ENCODE data around the gene TNFRSF19. TPM values are rescaled to one million over a fixed set of nuclear protein-coding genes. Genes with fewer than 3 reads are reported as not detected.

The TNFRSF19 gene
- total and polyA plus RNA-seq, 2 of the 8 experiments (the other 6 are each of a cell fraction or from before 2014, with no cell fraction given) = 0.50 to 0.95 TPM

- Histone ChIP-seq H2BK5ac (ENCODE audit: low read depth, low read length) (no peak overlapping the region), H3K56ac (replicated peaks; ENCODE audit: insufficient read length, low read depth, low read length) (no peak overlapping the region), H3K18ac (ENCODE audit: extremely low read depth, low read length) (no peak overlapping the region), H3K36me3 (ENCODE audit: control insufficient read depth in 2 of 4, insufficient read depth in 4 of 4, low read length in 3 of 4) (no peaks in the 10 kb centered on the region; a peak in 1 of 8 replicates), H3K27ac (ENCODE audit: low read depth, low read length) (no peak overlapping the region), H2BK120ac (replicated peaks; ENCODE audit: low read depth, low read length) (no peak overlapping the region), H3K79me1 (ENCODE audit: low read depth, low read length) (no peaks in the 10 kb centered on the region), H4K20me1 (replicated peaks in 1 of 2; ENCODE audit: control insufficient read depth in 1 of 2, insufficient read depth in 2 of 2, low read length in 2 of 2) (no peaks in the 10 kb centered on the region), H2BK12ac (ENCODE audit: low read depth, low read length) (no peak overlapping the region), H3K23ac (ENCODE audit: insufficient read length) (no peak overlapping the region), H3K9ac (replicated peaks in 1 of 4; ENCODE audit: extremely low read depth in 1 of 4, low read depth in 3 of 4, low read length in 3 of 4) (no peak overlapping the region), H3K79me2 (ENCODE audit: control insufficient read depth in 1 of 2, insufficient read depth in 2 of 2, low read length in 2 of 2) (no peaks in the 10 kb centered on the region), H3K14ac (ENCODE audit: insufficient read length) (no peak overlapping the region), H4K8ac (ENCODE audit: extremely low read depth, insufficient read depth, low read length) (no peak overlapping the region), H2BK20ac (ENCODE audit: low read length) (no peak overlapping the region), H3K27me3 (replicated peaks in 1 of 4; ENCODE audit: control insufficient read depth in 3 of 4, extremely low read depth in 1 of 4, insufficient read depth in 3 of 4, low read length in 3 of 4) (no peaks in the 10 kb centered on the region), H3K4ac (replicated peaks; ENCODE audit: insufficient read length, low read depth, low read length) (no peak overlapping the region), H3K4me2 (ENCODE audit: insufficient read depth in 1 of 2, low read depth in 2 of 2, low read length in 2 of 2) (no peak overlapping the region), H3K4me3 (ENCODE audit: extremely low read depth in 1 of 4, insufficient read depth in 2 of 4, low read depth in 3 of 4, low read length in 4 of 4) (no peak overlapping the region), H2AK5ac (ENCODE audit: low read depth, low read length) (no peak overlapping the region), H3K4me1 (replicated peaks in 1 of 4; ENCODE audit: control insufficient read depth in 3 of 4, insufficient read depth in 4 of 4, low read length in 3 of 4) (no peaks in the 10 kb centered on the region), H2AFZ (ENCODE audit: low read length) (no peak overlapping the region), H4K5ac (ENCODE audit: insufficient read length, low read depth, low read length) (no peak overlapping the region), H3K23me2 (ENCODE audit: low read depth, low read length) (no peaks in the 10 kb centered on the region), H4K91ac (replicated peaks; ENCODE audit: insufficient read length, low read length) (no peak overlapping the region), H2BK15ac (ENCODE audit: low read length) (no peak overlapping the region), H3K9me3 (ENCODE audit: insufficient read depth in 2 of 2, low read depth in 1 of 2, low read length in 1 of 2) (peaks cover 11 to 19% of the 10 kb centered on the region in 2 experiments; a peak in 3 of 4 replicates)
- DNase-seq (ENCODE audit: low read depth in 1 of 2, low spot score in 2 of 2) (no peak), FAIRE-seq (no peak)
- 90% methylated on average over 5 of the region's 5 CpGs; no CpG with 5 or more reads in 1 of the 2 experiments for whole genome bisulfite sequencing, 2 experiments (ENCODE audit: extremely low coverage in 1 of 2, insufficient coverage in 1 of 2, insufficient read length in 1 of 2, insufficient replicate concordance in 2 of 2, low coverage in 1 of 2, low lambda C conversion rate in 2 of 2, missing lambda C conversion rate in 1 of 2)
- TF ChIP-seq YY1 (IDR thresholded peaks at IDR 0.05; ENCODE audit: low read depth, low read length) (no peak), POLR2A (IDR thresholded peaks at IDR 0.05; ENCODE audit: control extremely low read depth in 1 of 2, low read depth in 2 of 2, low read length in 2 of 2) (no peak), NRF1 (IDR thresholded peaks at IDR 0.05; ENCODE audit: low read depth, low read length) (no peak), SIRT6 (IDR thresholded peaks at IDR 0.05; ENCODE audit: low read length) (no peak), CHD1 (IDR thresholded peaks at IDR 0.05; ENCODE audit: low read depth, low read length) (no peak), BCL11A (IDR thresholded peaks at IDR 0.05; ENCODE audit: low read depth in 2 of 2, low read length in 2 of 2) (no peak), EZH2 (IDR thresholded peaks at IDR 0.05; ENCODE audit: low read depth, low read length, severe bottlenecking) (no peak), SP4 (IDR thresholded peaks at IDR 0.05; ENCODE audit: low read length) (no peak), KDM4A (IDR thresholded peaks at IDR 0.05; ENCODE audit: low read depth, low read length, severe bottlenecking) (no peak), EGR1 (IDR thresholded peaks at IDR 0.05; ENCODE audit: borderline replicate concordance, low read depth, low read length) (no peak), CHD2 (IDR thresholded peaks at IDR 0.05; ENCODE audit: low read length) (no peak), TAF1 (IDR thresholded peaks at IDR 0.05; ENCODE audit: low read depth, low read length) (no peak)
- ChIA-PET POLR2A (ENCODE audit: partially characterized antibody) (no interaction called here), CTCF (ENCODE audit: partially characterized antibody) (interaction anchor here (0.7 to 2.0 kb wide), 4 partner anchors 10 to 202 kb away, joined by 3 to 6 read pairs (median 3); partner anchors contain the start of gene MIPEP)
Measured at GRCh38 chr13:23687614-23688013, 117.4 kb downstream of the TNFRSF19 start.
